ENCODE measurements around the gene BCO1. TPM values are rescaled to one million over a fixed set of nuclear protein-coding genes. Genes with fewer than 3 reads are reported as not detected.
A peak's percentile ranks its signal among the peaks of the same experiment; 100 is the strongest.

The BCO1 gene
- total RNA-seq, 1 donor from 2014 or later, result 2.0 TPM

- TF ChIP-seq CTCF (conservative IDR thresholded peaks at IDR 0.05), result peak; percentile 62
- Mint-ChIP-seq H3K4me1 (ENCODE audit: unreplicated experiment) (peaks cover 4% of the 10 kb centered on the region), H3K4me3 (no peak overlapping the region), H3K27ac (no peak overlapping the region), H3K27me3 (peaks cover 6% of the 10 kb centered on the region), H3K9me3 (no peaks in the 10 kb centered on the region), H3K36me3 (no peaks in the 10 kb centered on the region)
- no peak for DNase-seq (ENCODE audit: extremely low spot score, unreplicated experiment)
Observed at GRCh38 chr16:81214745-81215166, 23.7 kb upstream of the BCO1 start.

- peaks cover 15% of the 10 kb centered on the region for H3K27me3 Mint-ChIP-seq
- no peak for DNase-seq (ENCODE audit: extremely low spot score, unreplicated experiment)
- no peak overlapping the region for H3K4me3 Mint-ChIP-seq
- H3K27ac Mint-ChIP-seq, result no peak overlapping the region
- H3K36me3 Mint-ChIP-seq, result no peaks in the 10 kb centered on the region
- no peak for TF ChIP-seq CTCF (conservative IDR thresholded peaks at IDR 0.05)
- H3K4me1 Mint-ChIP-seq (ENCODE audit: unreplicated experiment), result peaks cover 4% of the 10 kb centered on the region
- no peaks in the 10 kb centered on the region for H3K9me3 Mint-ChIP-seq
Observed at GRCh38 chr16:81216114-81216513, 22.4 kb upstream of the BCO1 start.

- TF ChIP-seq CTCF (conservative IDR thresholded peaks at IDR 0.05), result no peak
- Mint-ChIP-seq H3K36me3 (no peaks in the 10 kb centered on the region), H3K4me1 (ENCODE audit: unreplicated experiment) (no peaks in the 10 kb centered on the region), H3K4me3 (no peak overlapping the region), H3K27me3 (peaks cover 9% of the 10 kb centered on the region), H3K27ac (no peak overlapping the region), H3K9me3 (no peaks in the 10 kb centered on the region)
- no peak for DNase-seq (ENCODE audit: extremely low spot score, unreplicated experiment)
Observed at GRCh38 chr16:81216706-81217105, 21.8 kb upstream of the BCO1 start.

GRCh38 chr16:81219151-81219550, 19.3 kb upstream of the BCO1 start:
- no peaks in the 10 kb centered on the region for H3K36me3 Mint-ChIP-seq
- H3K27ac Mint-ChIP-seq, result no peak overlapping the region
- no peak overlapping the region for H3K4me3 Mint-ChIP-seq
- TF ChIP-seq CTCF (conservative IDR thresholded peaks at IDR 0.05), result no peak
- H3K9me3 Mint-ChIP-seq, result no peaks in the 10 kb centered on the region
- H3K27me3 Mint-ChIP-seq, result peaks cover 9% of the 10 kb centered on the region
- H3K4me1 Mint-ChIP-seq (ENCODE audit: unreplicated experiment), result no peaks in the 10 kb centered on the region
- DNase-seq (ENCODE audit: extremely low spot score, unreplicated experiment), result no peak

- Mint-ChIP-seq H3K4me3 (no peak overlapping the region), H3K9me3 (no peaks in the 10 kb centered on the region), H3K4me1 (ENCODE audit: unreplicated experiment) (no peaks in the 10 kb centered on the region), H3K27ac (peak overlapping the region; percentile 8), H3K27me3 (peaks cover 9% of the 10 kb centered on the region), H3K36me3 (no peaks in the 10 kb centered on the region)
- TF ChIP-seq CTCF (conservative IDR thresholded peaks at IDR 0.05), result no peak
- no peak for DNase-seq (ENCODE audit: extremely low spot score, unreplicated experiment)
Observed at GRCh38 chr16:81220349-81220748, 18.1 kb upstream of the BCO1 start.

- Mint-ChIP-seq H3K9me3 (no peaks in the 10 kb centered on the region), H3K27me3 (peaks cover 9% of the 10 kb centered on the region), H3K27ac (no peak overlapping the region), H3K36me3 (no peaks in the 10 kb centered on the region), H3K4me3 (no peak overlapping the region), H3K4me1 (ENCODE audit: unreplicated experiment) (no peaks in the 10 kb centered on the region)
- TF ChIP-seq CTCF (conservative IDR thresholded peaks at IDR 0.05), result no peak
- no peak for DNase-seq (ENCODE audit: extremely low spot score, unreplicated experiment)
Observed at GRCh38 chr16:81221731-81222130, 16.8 kb upstream of the BCO1 start.

All from type B pancreatic cell (in vitro differentiated cells).